Esophagus muscularis mucosa (tissue), 4 donors: ENCODE measurements around the gene PIK3CD. TPM values are rescaled to one million over a fixed set of nuclear protein-coding genes. Genes with fewer than 3 reads are reported as not detected.

Experiments used
- DNase-seq: peaks from one replicate; pipeline ENCODE4 v3.0.0-alpha.2; 2017; ENCODE audit errors: extremely low spot score
- H3K27ac ChIP-seq, 4 donors: fragments of 200-600 bp; sonication (generic); replicated peaks in 1 of 4; 1 replicate in 3 of 4; 2 replicates in 1 of 4; pipeline ENCODE4 v1.5.1; 2016 to 2019; ENCODE audit warnings: mild to moderate bottlenecking in 1 of 4
- H3K27me3 ChIP-seq, 4 donors: fragments of 200-600 bp; sonication (generic); one replicate each; pipeline versions ENCODE4 v1.5.1 to v1.6.0; 2016 to 2019
- H3K36me3 ChIP-seq, 4 donors: fragments of 200-600 bp; sonication (generic); one replicate each; pipeline ENCODE4 v1.5.1; 2016 to 2019
- H3K4me1 ChIP-seq, 4 donors: fragments of 200-600 bp; sonication (generic); one replicate each; pipeline ENCODE4 v1.5.1; 2016 to 2019
- H3K4me3 ChIP-seq, 4 donors: fragments of 200-600 bp; sonication (generic); 1 replicate in 2 of 4; 2 replicates in 2 of 4; pipeline ENCODE4 v1.5.1; 2016 to 2019; ENCODE audit warnings: mild to moderate bottlenecking in 4 of 4, moderate library complexity in 1 of 4
- H3K9me3 ChIP-seq, 4 donors: fragments of 200-600 bp; sonication (generic); 1 replicate in 3 of 4; 2 replicates in 1 of 4; pipeline ENCODE4 v1.5.1; 2016 to 2019
- CTCF ChIP-seq, 3 experiments: fragments of 200-600 bp in 2 of 3; fragments of 450-650 bp in 1 of 3; sonication (generic) in 2 of 3; IDR thresholded peaks; one replicate each; pipeline ENCODE4 v1.5.1; 2017 to 2019; ENCODE audit warnings: antibody characterized with exemption in 3 of 3, mild to moderate bottlenecking in 2 of 3, moderate library complexity in 1 of 3
- EP300 ChIP-seq: sonication (generic); formaldehyde crosslinking; IDR thresholded peaks from one replicate; pipeline ENCODE4 v1.6.1; 2017; ENCODE audit warnings: antibody characterized with exemption
- POLR2A ChIP-seq: fragments of 450-650 bp; IDR thresholded peaks from one replicate; pipeline ENCODE4 v1.6.1; 2017; ENCODE audit warnings: antibody characterized with exemption, moderate library complexity, mild to moderate bottlenecking, low read depth
- POLR2AphosphoS5 ChIP-seq, 2 donors: sonication (generic); formaldehyde crosslinking; IDR thresholded peaks; one replicate each; pipeline ENCODE4 v1.6.1; 2017; ENCODE audit warnings: antibody characterized with exemption in 2 of 2
- WGBS: methylation state at CpG from one replicate; pipeline ENCODE4 v1.1.5; 2018; 5-methylcytosine and 5-hydroxymethylcytosine counted together
- intact Hi-C: fragments of 100-400 bp; cut with DNase I; formaldehyde crosslinking; loops from one replicate; pipeline ENCODE4 v1.15.1; 2023
- total RNA-seq, 4 donors: library from RNA; depleted of rRNA; stranded (reverse); fragments of >200 nt; gene quantifications; one replicate each; pipeline versions ENCODE4 v1.1.0 to v1.2.1, GENCODE V29; 2016

The PIK3CD gene
- total RNA-seq, 4 donors from 2014 or later: 7.9 to 30.4 (median 13.9) TPM

DNA sequence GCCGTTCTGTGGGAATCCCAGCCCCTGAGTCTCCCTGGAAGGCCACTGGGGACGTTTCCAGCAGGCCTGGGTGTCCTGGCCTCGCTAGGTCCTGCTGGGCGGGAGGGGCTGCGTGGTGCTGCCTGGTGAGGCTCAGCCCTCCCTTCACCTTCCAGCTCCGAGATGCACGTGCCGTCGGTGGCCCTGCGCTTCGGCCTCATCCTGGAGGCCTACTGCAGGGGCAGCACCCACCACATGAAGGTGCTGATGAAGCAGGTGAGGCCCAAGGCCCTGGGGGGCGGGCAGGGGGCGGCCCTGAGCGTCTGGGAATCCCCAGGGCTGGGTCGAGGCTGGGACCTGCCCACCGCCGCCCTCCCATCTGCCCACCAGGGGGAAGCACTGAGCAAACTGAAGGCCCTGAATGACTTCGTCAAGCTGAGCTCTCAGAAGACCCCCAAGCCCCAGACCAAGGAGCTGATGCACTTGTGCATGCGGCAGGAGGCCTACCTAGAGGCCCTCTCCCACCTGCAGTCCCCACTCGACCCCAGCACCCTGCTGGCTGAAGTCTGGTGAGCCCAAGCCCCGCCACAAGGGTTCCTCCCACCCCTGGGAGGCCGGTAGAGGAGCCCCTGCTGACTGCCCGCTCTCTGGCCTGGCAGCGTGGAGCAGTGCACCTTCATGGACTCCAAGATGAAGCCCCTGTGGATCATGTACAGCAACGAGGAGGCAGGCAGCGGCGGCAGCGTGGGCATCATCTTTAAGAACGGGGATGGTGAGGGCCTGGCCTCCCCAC lies 70.3 kb downstream of the PIK3CD start:
- intact Hi-C loops: loop anchor here (5.0 kb wide), 1 partner anchor 146 kb away; no protein-coding TSS in a partner anchor
- 76% methylated on average over 14 of the region's 29 CpGs for WGBS
- Histone ChIP-seq H3K36me3 (peaks cover 9 to 92% (median 63%) of the 10 kb centered on the region in 4 donors), H3K27me3 (no peaks in the 10 kb centered on the region), H3K4me3 (no peak overlapping the region), H3K27ac (no peak overlapping the region), H3K4me1 (peaks cover 0 to 29% (median 16%) of the 10 kb centered on the region in 4 donors), H3K9me3 (no peaks in the 10 kb centered on the region)
- DNase-seq: no peak
- no peak for TF ChIP-seq POLR2AphosphoS5 (IDR thresholded peaks at IDR 0.05)
- peak; percentile 53 to 80 (median 64) for TF ChIP-seq CTCF (IDR thresholded peaks at IDR 0.05)
- no peak for TF ChIP-seq POLR2A

DNA sequence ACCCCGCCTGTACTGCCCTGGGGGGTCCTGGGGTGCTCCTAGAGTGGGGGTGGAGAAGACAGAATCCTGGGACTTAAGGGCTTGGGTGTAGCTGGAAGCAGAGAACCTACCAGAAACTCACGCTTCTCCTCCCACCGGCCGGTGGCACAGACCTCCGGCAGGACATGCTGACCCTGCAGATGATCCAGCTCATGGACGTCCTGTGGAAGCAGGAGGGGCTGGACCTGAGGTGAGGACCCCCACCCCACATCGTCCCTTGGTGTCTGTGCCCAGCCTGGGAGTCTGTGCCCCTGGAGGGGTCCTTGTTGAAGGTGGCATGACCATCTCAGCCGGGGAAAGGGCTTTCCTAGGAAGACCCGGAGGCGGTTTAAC lies 70.8 kb downstream of the PIK3CD start:
- peaks cover 9 to 92% (median 63%) of the 10 kb centered on the region in 4 donors for H3K36me3 ChIP-seq
- no peaks in the 10 kb centered on the region for H3K9me3 ChIP-seq

DNA sequence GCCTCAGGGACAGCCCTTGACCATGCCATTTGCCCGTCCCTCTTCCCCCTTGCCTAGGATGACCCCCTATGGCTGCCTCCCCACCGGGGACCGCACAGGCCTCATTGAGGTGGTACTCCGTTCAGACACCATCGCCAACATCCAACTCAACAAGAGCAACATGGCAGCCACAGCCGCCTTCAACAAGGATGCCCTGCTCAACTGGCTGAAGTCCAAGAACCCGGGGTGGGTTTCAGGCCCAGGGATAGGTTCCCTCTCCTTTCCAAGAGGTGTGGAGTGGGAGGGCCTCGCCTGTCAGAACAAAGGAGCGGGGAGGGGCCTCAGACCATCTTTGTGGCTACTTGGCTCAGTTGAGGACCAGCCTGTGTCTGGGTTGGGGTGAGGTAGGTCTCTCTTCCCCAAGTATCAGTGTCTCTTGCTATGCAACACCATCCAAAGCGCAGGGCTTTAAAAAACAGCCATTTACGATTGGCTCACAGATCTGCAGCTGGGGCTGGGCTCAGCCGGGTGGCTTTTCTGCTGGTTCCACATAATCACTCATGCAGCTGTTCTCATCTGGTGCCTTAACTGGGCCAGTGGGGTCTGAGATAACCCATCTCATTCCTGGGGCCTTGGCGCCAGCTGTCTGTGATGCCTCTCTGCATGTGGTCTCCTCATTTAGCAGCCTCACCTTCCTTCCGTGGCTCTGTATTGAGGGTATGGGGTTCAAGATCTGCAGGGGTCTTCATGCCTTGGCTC lies 71.7 kb downstream of the PIK3CD start:
- intact Hi-C loops: loop anchor here (5.0 kb wide), 1 partner anchor 144 kb away; no protein-coding TSS in a partner anchor
- WGBS: 95% methylated on average over 13 of the region's 14 CpGs
- Histone ChIP-seq H3K4me1 (peaks cover 0 to 18% (median 13%) of the 10 kb centered on the region in 4 donors), H3K27ac (no peak overlapping the region), H3K27me3 (no peaks in the 10 kb centered on the region), H3K4me3 (no peak overlapping the region), H3K36me3 (peaks cover 11 to 93% (median 69%) of the 10 kb centered on the region in 4 donors), H3K9me3 (no peaks in the 10 kb centered on the region)
- TF ChIP-seq EP300: no peak
- TF ChIP-seq POLR2A: no peak
- no peak for DNase-seq

More for the DNA sequence above, 70.8 kb downstream of the PIK3CD start:
- WGBS: 100% methylated on average over 1 of the region's 10 CpGs
- no peak for DNase-seq
- TF ChIP-seq POLR2A (no peak), CTCF (IDR thresholded peaks at IDR 0.05) (no peak), POLR2AphosphoS5 (IDR thresholded peaks at IDR 0.05) (no peak), EP300 (no peak)
- H3K4me3 ChIP-seq: no peak overlapping the region
- intact Hi-C loops: loop anchor here (5.0 kb wide), 1 partner anchor 145 kb away; no protein-coding TSS in a partner anchor
- H3K27me3 ChIP-seq: no peaks in the 10 kb centered on the region
- H3K27ac ChIP-seq: no peak overlapping the region
- peaks cover 0 to 24% (median 16%) of the 10 kb centered on the region in 4 donors for H3K4me1 ChIP-seq

GRCh38 chr1:9723926-9724325 lies 72.4 kb downstream of the PIK3CD start:
- peaks cover 0 to 15% (median 10%) of the 10 kb centered on the region in 4 donors for H3K4me1 ChIP-seq
- no peak overlapping the region for H3K4me3 ChIP-seq
- H3K36me3 ChIP-seq: peaks cover 18 to 93% (median 76%) of the 10 kb centered on the region in 4 donors
- intact Hi-C loops: loop anchor here (5.0 kb wide), 1 partner anchor 143 kb away; no protein-coding TSS in a partner anchor
- DNase-seq: no peak
- H3K27me3 ChIP-seq: no peaks in the 10 kb centered on the region
- TF ChIP-seq POLR2A (no peak), POLR2AphosphoS5 (IDR thresholded peaks at IDR 0.05) (no peak), CTCF (IDR thresholded peaks at IDR 0.05) (no peak)
- H3K9me3 ChIP-seq: no peaks in the 10 kb centered on the region
- 100% methylated on average over 1 of the region's 6 CpGs for WGBS
- H3K27ac ChIP-seq: no peak overlapping the region
